HCT116 (cell line): Measurements from ENCODE around the gene MAPKBP1.

Experiments
- EZH2 ChIP-seq: fragments of 200-600 bp; sonication (generic); IDR thresholded peaks from 2 replicates; pipeline ENCODE4 v1.6.1; 2017; ENCODE audit warnings: antibody characterized with exemption, mixed run types
- EZH2phosphoT487 ChIP-seq: fragments of 200-600 bp; IDR thresholded peaks from 2 replicates; pipeline ENCODE4 v1.6.1; 2018; ENCODE audit warnings: antibody characterized with exemption, borderline replicate concordance
- POLR2A ChIP-seq: IDR thresholded peaks from 2 replicates; pipeline ENCODE4 v1.7.0; 2011; ENCODE audit warnings: borderline replicate concordance; ENCODE audit not compliant: insufficient read depth, insufficient read length; ENCODE audit errors: extremely low read depth
- TF ChIP-seq, protein P1 (sequence below), 3 experiments: fragments of 200-600 bp in 1 of 3; sonication (generic) in 1 of 3; IDR thresholded peaks in 2 of 3; conservative IDR thresholded peaks in 1 of 3; 2 replicates each; pipeline ENCODE4 v1.5.1; 2012 to 2017; ENCODE audit warnings: low read depth in 2 of 3, low read length in 2 of 3, antibody characterized with exemption in 1 of 3, borderline replicate concordance in 1 of 3, control low read depth in 1 of 3, mild to moderate bottlenecking in 1 of 3, mixed read lengths in 1 of 3, mixed run types in 1 of 3, moderate library complexity in 1 of 3; ENCODE audit not compliant: insufficient read depth in 1 of 3

DNA sequence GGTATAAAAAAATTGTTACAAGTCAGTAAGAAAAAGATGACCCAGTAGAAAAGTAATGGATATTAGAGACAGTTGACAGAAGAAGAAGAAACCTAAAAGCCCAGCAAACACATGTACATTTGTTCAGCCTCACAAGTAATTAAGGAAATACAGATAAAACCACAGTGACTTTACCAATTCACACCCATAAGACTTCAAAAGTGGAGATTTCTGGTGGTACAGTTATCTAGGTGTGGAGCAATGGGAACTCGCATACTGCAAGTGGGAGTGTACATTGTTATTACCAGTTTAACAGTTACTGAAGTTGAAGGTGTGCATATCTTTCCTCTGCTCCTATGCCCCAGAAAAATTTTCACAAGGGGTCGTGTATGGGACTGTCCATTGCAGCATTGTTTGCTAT is 18.1 kb upstream of the MAPKBP1 start:
- no peak for TF ChIP-seq POLR2A
- no peak for TF ChIP-seq EZH2
- TF ChIP-seq, protein P1, sequence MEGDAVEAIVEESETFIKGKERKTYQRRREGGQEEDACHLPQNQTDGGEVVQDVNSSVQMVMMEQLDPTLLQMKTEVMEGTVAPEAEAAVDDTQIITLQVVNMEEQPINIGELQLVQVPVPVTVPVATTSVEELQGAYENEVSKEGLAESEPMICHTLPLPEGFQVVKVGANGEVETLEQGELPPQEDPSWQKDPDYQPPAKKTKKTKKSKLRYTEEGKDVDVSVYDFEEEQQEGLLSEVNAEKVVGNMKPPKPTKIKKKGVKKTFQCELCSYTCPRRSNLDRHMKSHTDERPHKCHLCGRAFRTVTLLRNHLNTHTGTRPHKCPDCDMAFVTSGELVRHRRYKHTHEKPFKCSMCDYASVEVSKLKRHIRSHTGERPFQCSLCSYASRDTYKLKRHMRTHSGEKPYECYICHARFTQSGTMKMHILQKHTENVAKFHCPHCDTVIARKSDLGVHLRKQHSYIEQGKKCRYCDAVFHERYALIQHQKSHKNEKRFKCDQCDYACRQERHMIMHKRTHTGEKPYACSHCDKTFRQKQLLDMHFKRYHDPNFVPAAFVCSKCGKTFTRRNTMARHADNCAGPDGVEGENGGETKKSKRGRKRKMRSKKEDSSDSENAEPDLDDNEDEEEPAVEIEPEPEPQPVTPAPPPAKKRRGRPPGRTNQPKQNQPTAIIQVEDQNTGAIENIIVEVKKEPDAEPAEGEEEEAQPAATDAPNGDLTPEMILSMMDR (IDR thresholded peaks at IDR 0.05 in 2 of 3, conservative IDR thresholded peaks at IDR 0.05 in 1 of 3; ENCODE audit: borderline replicate concordance in 1 of 3, insufficient read depth in 1 of 3, low read depth in 2 of 3, low read length in 2 of 3): no peak
- TF ChIP-seq EZH2phosphoT487: no peak
